Suppressor macrophage treated with lipopolysaccharide for 4 hours (primary cell): ENCODE results near the gene TMEM170A.
"Not testable (repeated sequence)": the region's sequence is repeated elsewhere in the genome, so short reads cannot be mapped to it uniquely, and the experiment has no call there.

Experiments used
- DNase-seq: peaks from one replicate; pipeline ENCODE4 v3.0.0-alpha.2; 2020

Gene TMEM170A, protein sequence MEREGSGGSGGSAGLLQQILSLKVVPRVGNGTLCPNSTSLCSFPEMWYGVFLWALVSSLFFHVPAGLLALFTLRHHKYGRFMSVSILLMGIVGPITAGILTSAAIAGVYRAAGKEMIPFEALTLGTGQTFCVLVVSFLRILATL

GRCh38 chr16:75464122-75464918 is at the start of gene TMEM170A:
TSS of gene TMEM170A (minus strand) at chr16:75464689. CDS start at chr16:75464600, 89 bp downstream.
- DNase-seq: peak; percentile 100

DNA sequence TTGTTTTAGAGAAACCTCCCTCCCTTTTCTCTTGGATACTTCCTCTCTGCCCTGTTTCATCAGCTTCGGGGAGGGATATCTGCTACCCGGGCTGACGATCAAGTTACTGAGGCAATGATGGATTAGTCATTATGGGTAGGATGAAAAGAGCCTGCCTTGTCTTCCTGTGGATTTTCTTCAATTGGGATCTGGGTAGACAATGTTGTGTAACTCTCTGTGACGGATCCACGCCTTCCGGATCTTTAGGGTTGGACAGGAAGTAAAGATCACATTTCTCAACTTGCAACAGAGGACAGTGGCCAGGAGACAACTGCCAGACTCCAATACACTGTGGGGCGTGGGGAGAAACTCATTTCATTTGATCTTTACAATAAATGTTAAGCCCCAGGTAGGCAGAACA is 42.1 kb upstream of the TMEM170A start:
- peak; percentile 96 for DNase-seq

DNA sequence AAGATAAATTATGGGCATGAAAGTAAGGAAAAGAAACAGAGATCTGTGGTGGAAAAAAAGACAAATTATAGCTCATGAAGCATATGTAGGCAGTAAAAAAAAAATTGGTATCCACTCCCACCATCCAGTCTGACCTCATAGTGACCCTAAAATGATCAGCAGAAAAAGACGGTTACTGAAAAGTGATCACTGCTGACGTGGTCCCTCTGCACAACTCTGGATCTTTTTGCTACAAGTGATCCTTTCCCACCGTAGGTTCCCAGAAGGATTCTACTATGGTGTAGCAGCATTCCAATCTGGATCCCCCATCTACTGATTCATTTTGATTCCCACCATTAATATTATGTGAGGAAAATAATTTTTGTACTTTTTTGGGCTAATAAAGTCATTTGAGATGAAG is 41.6 kb upstream of the TMEM170A start:
- DNase-seq: no peak

DNA sequence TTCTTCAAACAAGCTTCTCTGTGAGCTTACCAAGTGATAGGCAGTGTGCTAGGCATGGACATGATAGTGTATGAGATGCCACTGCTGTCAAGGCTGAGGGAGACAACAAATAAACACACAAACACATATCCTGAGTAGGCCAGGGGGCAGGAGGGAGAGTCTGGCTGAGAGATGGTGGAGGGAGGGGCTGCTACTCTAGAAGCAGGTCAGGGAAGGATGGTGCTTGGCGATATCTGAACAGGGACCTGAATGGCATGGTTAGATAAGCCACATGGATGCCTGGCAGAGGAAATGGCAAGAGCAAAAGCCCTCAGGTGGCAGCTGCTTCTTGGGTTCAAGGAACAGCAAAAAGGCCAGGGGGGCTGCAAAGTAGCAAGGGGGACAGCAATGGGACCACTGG is 39.3 kb upstream of the TMEM170A start:
- DNase-seq: no peak

DNA sequence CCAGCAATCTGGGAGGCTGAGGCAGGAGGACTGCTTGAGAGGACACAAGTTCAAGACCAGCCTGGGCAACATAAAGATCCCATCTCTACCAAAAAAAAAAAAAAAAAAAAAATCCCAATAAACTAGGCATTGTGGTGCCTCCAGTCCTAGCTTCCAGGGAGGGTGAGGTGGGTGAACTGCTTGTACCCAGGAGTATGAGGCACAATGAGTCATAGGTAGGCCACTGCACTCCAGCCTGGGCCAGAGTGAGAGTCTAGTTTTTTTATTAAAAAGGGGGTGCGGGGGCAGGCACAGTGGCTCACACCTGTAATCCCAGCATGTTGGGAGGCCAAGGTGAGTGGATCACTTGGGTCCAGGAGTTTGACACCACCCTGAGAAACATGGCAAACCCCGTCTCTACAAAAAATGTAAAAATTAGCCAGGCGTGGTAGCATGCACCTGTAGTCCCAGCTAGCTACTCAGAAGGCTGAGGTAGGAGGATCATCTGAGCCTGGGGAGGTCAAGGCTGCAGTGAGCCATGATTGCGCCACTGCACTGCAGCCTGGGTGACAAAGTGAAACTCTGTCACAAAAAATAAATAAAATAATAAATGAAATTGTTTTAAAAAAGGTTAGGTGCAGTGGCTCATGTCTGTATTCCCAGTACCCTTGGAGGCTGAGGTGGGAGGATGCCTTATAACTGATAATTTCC is 38.6 kb upstream of the TMEM170A start:
- no peak for DNase-seq

DNA sequence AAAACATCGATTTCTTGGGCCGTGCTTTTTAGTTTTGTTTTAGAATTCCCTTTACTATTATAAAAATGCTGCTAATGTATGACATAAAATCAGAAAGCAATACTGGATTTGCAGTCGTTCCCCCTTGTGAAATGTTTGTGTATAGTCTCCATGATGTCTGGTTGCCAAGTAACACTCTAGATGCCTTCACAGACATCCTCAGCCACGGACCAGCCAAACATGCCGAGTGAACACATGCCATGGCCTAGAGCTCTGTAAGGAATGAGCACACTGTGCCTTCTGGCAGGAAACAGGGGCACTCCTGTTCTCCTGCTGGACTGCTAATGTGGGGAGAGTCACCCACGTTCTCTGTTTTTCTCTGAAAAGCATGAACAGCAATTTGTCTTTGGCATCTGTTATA is 37.3 kb upstream of the TMEM170A start:
- DNase-seq: not testable (repeated sequence)

DNA sequence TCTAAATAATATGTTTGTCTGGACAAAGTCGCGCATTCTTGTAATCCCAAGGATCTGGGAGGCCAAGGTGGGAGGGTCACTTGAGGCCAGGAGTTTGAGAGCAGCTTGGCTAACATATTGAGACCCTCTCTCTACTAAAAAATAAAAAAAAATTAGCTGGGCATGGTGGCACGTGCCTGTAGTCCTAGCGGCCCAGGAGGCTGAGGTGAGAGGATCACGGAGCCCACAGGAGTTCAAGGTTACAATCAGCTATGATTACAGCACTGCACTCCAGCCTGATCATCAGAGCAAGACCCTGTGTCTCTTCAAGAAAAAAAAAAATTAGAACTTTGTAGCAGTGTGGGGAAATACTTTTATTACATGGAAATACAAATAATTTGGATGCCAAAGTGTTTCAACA is 36.9 kb upstream of the TMEM170A start:
- DNase-seq: no peak

DNA sequence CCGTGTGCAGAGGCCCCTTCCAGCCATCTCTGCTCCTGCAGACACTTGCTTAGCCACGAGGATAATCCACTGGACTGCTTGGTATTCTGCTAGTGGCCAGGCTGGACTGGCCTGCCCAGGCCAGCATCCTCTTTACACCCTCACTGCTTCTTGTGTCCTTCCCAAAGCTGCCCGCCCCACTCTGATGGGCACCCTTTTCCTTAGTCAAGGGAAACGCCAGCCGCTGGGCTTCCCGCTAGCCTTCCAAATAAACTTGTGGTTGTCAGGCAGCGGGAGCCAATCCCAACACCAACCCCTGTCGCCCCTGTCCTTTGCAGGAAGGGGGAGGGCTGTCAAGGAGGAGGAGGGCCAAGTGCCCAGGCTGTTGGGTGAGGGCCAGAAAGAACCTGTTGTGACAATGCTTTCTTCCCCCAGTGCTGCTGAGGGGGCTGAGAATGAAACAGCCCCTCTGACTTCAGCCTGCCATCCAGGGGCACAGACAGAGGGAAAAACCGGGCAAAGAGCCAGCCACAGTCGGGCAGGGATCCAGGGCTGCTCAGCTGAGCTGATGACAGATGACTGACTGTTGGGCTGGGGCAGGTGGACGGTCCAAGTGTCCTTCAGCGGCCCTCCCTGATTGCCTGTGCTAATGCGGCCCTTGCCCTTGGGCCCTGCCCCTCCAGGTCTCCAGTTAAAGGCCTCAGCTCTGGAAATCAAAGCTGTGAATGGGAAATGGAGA is 34.3 kb upstream of the TMEM170A start:
- not testable (repeated sequence) for DNase-seq

DNA sequence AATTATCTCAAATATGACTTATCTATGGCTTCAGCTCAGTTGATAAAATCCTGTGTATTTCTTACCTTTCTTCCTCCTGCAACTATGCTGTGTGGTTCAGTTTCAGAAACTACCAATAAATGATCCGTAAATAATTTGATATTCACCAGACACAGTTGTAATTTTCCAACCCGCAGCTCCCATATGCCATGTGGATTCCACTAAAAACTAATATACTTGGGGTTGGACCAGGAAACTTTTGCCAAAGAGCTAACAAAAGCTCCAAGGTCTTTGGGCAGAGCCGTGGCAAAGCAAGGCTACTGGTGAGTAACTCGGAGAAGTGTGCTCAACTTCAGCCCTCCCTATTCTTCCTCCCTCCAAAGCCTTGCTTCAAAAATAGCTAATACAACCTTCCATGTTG is 33.1 kb upstream of the TMEM170A start:
- no peak for DNase-seq

DNA sequence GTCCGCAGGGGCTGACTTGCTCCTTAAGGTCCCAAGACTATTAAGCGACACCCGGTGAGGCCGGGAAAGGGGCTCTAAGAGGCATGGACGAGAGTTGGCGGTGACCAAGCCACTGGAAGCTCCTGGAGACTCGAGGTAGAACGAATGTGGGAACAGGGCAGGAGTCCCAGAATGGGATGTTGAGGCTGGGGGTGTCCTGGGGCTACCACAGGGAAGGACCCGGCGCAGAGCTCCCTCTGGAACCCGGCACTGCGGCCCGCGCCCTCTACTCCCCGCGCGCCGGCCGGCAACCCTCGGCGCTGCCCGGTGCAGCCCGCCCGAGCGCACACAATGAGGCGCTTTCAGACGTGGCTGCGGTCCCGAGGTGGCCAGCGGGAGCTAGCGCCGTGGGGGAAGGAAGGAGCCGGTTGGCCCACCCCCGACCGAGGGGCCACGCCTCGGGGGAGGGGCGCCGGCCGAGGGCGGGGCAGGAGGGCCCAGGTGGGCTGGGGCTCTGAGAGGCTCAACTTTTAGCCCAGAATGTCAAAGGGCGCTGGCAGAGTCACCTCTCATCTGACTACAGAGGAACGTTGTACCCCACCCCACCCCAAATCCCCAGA is 30.7 kb upstream of the TMEM170A start, which contains the start of gene CHST6:
TSS of gene CHST6 (minus strand) at position 366 of the 599 bp plus-strand sequence. CDS start 15,613 bp downstream, outside the sequence.
- DNase-seq: peak; percentile 35

DNA sequence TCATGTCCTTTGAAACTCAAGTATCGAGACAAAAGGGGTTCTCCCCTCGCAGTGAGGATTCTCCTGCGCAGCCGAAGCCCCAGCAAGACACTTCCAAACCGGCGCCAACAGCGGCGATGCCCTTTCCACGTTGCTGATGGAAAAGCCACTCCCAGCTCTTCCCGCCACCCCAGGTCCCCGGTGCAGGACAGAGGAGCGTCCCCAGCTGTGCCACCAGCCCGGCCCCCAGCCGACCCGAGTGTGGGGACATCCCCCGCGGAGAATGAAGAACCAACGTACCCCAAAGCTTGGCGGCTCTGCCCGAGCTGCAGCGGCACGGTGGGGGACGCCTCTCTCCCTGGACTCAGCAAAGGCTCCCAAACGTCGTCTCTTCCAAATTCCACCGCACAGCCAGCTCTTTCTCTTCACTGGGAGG is 30.2 kb upstream of the TMEM170A start:
- DNase-seq: no peak

GRCh38 chr16:75494184-75494583 is 29.7 kb upstream of the TMEM170A start:
- DNase-seq: no peak

GRCh38 chr16:75491876-75492275 is 27.4 kb upstream of the TMEM170A start:
- DNase-seq: no peak

GRCh38 chr16:75488322-75488721 is 23.8 kb upstream of the TMEM170A start:
- DNase-seq: no peak

GRCh38 chr16:75486676-75487313 is 22.3 kb upstream of the TMEM170A start:
- no peak for DNase-seq

DNA sequence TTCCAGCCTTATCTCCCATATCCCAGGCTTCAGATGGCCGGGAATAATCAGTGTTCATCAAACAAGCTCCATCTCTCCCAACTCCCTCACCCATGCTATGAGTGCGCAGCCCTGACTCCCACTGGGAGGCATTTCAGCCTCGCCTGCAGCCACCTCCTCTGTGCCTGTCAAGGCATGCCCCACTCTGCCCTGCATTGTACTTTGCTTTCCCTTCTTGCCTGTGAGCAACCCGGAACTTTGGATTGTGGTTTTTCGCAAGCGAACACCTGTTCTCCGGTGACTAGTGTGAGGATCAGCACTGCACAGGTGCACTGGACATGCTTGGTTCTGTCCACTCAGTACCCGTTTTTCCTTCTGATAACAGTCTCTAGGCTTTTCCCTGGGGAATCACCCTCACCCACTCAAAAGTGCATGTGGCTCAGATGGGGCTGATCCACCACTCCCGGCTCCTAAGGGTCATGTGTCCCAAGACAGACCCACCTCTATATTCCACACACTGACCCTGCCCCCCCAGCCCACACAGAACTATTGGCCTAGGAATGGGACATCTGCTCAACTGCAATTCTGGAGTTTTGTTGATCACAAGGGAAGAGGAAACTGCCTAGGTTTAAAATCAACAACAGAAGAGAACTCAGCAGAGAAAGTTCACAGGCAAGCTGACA is 21.7 kb upstream of the TMEM170A start:
- no peak for DNase-seq

DNA sequence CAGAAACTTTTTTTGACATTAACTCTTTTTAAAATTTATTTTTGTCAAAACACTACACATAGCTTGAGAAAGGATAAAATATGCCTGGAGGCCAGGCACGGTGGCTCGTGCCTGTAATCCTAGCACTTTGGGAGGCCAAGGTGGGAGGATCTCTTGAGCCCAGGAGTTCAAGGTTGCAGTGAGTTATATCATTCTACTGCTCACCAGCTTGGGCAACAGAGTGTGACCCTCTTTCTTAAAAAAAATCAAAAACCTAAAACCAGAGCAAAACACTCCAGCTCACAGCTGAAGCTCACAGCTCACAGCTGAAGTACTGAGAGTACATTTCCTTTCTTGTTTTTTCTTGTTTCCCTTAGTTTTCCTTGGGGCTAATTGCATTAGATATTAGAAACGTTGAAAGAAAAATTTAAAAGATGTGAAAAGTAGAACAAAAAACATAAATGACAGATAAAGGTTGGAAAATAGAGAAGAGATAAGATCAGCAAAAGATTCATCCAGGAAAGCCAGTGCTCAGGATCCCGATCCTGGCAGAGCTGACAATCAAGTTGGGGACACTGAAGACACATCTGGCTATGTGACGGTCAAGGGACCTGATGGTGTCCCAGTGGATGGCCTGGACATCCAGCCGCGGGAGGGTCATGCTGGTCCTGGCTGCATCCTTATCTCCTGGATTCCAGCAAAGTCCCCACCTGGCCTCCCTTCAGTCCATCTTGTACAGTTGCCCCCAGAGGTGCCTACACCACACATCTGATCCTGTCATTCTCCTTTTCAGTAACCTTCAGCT is 20.9 kb upstream of the TMEM170A start:
- no peak for DNase-seq

GRCh38 chr16:75483222-75483621 is 18.7 kb upstream of the TMEM170A start:
- DNase-seq: no peak

DNA sequence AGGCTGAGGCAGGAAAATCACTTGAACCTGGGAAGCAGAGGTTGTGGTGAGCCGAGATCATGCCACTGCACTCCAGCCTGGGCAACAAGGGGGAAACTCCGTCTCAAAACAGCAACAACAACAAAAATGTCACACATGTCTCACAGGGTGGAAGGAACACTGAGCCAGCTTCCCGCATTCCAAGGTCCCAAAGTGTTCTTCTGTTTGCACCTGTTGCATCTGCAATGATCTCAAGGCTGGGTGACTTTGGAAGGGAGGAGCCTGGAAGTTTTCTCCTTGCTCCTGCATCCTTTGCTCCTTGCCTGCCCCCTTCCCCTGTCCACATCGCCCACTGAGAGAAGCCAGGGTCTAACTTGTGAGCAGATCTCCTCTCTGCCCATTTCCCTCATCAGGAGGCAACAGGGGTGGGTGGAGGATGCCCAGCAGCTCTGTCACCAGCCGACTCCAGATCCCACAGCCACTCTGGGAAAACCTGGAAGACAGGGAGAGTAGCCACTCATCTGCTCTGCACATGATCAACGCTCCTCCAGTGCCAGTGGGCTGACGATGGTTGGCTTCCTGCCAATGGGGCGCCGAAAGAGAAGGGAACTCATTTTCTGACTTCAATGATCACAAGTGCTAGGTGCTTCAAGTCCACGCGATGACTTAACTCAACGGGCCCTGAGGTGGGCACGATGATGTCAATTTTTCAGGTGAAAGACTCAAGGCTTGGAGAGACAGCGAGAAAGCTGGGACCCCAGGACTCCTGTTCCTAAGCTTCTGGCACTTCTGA is 18.1 kb upstream of the TMEM170A start:
- no peak for DNase-seq

DNA sequence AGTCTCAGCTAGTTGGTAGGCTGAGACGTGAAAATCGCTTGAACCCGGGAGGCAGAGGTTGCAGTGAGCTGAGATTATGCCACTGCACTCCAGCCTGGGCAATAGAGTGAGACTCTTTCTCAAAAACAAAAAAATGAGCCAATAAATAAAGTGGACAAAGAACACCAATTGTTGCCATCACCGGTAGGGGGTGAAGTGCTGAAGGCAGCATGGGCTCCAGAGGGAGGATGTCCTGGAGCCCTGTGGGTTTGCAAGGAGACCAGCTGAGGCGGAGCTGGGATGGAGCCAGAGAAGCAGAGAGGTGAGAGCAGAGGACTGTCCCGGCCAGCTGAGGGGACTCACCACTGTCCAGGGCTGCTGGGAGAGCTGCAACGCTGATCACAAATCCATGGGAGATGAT is 17.0 kb upstream of the TMEM170A start:
- no peak for DNase-seq
